ENCODE results near the gene KLHL5. TPM values are rescaled to one million over a fixed set of nuclear protein-coding genes. Genes with fewer than 3 reads are reported as not detected.

The KLHL5 gene
- total RNA-seq, 1 experiment from 2014 or later, result 128 TPM

- ChIA-PET POLR2A (interaction anchor here (0.6 kb wide), 1 partner anchor 56 kb away, joined by 8 read pairs; no protein-coding TSS in a partner anchor), CTCF (no interaction called here)
- TF ChIP-seq, protein P1, sequence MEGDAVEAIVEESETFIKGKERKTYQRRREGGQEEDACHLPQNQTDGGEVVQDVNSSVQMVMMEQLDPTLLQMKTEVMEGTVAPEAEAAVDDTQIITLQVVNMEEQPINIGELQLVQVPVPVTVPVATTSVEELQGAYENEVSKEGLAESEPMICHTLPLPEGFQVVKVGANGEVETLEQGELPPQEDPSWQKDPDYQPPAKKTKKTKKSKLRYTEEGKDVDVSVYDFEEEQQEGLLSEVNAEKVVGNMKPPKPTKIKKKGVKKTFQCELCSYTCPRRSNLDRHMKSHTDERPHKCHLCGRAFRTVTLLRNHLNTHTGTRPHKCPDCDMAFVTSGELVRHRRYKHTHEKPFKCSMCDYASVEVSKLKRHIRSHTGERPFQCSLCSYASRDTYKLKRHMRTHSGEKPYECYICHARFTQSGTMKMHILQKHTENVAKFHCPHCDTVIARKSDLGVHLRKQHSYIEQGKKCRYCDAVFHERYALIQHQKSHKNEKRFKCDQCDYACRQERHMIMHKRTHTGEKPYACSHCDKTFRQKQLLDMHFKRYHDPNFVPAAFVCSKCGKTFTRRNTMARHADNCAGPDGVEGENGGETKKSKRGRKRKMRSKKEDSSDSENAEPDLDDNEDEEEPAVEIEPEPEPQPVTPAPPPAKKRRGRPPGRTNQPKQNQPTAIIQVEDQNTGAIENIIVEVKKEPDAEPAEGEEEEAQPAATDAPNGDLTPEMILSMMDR (IDR thresholded peaks at IDR 0.05), result no peak
- TF ChIP-seq TCF7L2 (IDR thresholded peaks at IDR 0.05; ENCODE audit: low read depth, low read length) (no peak), POLR2AphosphoS5 (IDR thresholded peaks at IDR 0.05; ENCODE audit: low read depth, low read length) (no peak), REST (IDR thresholded peaks at IDR 0.05; ENCODE audit: insufficient read depth in 1 of 2, low read depth in 2 of 2, low read length in 1 of 2) (no peak), SIN3A (IDR thresholded peaks at IDR 0.05; ENCODE audit: borderline replicate concordance, insufficient read depth, low read depth, low read length) (no peak)
- no peak overlapping the region for H3K4me3 ChIP-seq (ENCODE audit: low read depth in 2 of 2, low read length in 2 of 2)
- no peak overlapping the region for H3K27ac ChIP-seq (ENCODE audit: low read length)
- DNase-seq (ENCODE audit: low read depth, low spot score) (no peak), ATAC-seq (no peak)
- in situ Hi-C loops (cut with HindIII; ENCODE audit: low pct_unique_long_range_greater_than_20kb, low sequenced_read_pairs), result no loop called here
- no peaks in the 10 kb centered on the region for H3K27me3 ChIP-seq (ENCODE audit: control insufficient read depth, insufficient read depth, low read length)
- no TSS peak for BruUV-seq (replicated peaks)
- H3K36me3 ChIP-seq (ENCODE audit: control insufficient read depth, insufficient read depth, low read length), result no peaks in the 10 kb centered on the region; the same call in 1 of the 2 replicates
- no peaks in the 10 kb centered on the region for H3K9me3 ChIP-seq (ENCODE audit: control insufficient read depth, insufficient read depth, low read depth, low read length)
- H3K4me1 ChIP-seq (ENCODE audit: control insufficient read depth, insufficient read depth, low read length), result no peaks in the 10 kb centered on the region
- intact Hi-C loops (cut with micrococcal nuclease; ENCODE audit: unreplicated experiment), result no loop called here
Measured at GRCh38 chr4:39124885-39125599, 63.0 kb downstream of the KLHL5 start.

DNA sequence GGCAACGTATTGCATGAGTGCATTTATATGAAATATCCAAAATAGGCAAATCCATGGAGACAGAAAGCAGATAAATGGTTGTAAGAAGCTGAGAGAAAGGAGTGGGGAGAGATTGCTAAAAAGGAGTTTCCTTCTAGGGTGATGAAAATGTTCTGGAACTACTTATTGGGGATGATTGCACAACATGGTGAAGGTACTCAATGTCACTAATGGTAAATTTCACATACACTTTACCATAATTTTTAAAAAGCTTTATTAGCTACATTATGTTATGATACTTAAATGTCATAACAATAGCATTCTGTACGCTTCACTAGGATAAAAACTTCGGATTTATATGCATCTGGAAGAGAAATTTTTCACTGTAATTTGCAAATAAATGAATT lies 63.6 kb downstream of the KLHL5 start:
- intact Hi-C loops (cut with micrococcal nuclease; ENCODE audit: unreplicated experiment) (no loop called here), in situ Hi-C loops (cut with HindIII; ENCODE audit: low pct_unique_long_range_greater_than_20kb, low sequenced_read_pairs) (no loop called here)
- Histone ChIP-seq H3K27ac (ENCODE audit: low read length) (no peak overlapping the region), H3K27me3 (ENCODE audit: control insufficient read depth, insufficient read depth, low read length) (no peaks in the 10 kb centered on the region), H3K4me3 (ENCODE audit: low read depth in 2 of 2, low read length in 2 of 2) (no peak overlapping the region), H3K4me1 (ENCODE audit: control insufficient read depth, insufficient read depth, low read length) (no peaks in the 10 kb centered on the region), H3K36me3 (ENCODE audit: control insufficient read depth, insufficient read depth, low read length) (no peaks in the 10 kb centered on the region; the same call in 1 of the 2 replicates), H3K9me3 (ENCODE audit: control insufficient read depth, insufficient read depth, low read depth, low read length) (no peaks in the 10 kb centered on the region)
- no peak for DNase-seq (ENCODE audit: low read depth, low spot score)
- CTCF ChIA-PET, result no interaction called here
- no peak for ATAC-seq
- no TSS peak for BruUV-seq (replicated peaks)
- no peak for TF ChIP-seq REST (IDR thresholded peaks at IDR 0.05; ENCODE audit: insufficient read depth in 1 of 2, low read depth in 2 of 2, low read length in 1 of 2)
- POLR2A ChIA-PET, result no interaction called here

All from Panc1 (cell line).